SHP77 (cell line): Measurements from ENCODE around the gene PIM3.

ENCODE experiments used
- DNase-seq, 2 experiments: peaks; one replicate each; lab custom pipeline; 2025; lab: John Stamatoyannopoulos, UW

PIM3 gene

GRCh38 chr22:49955581-49956417, 4.8 kb upstream of the PIM3 start:
- DNase-seq = no peak

DNA sequence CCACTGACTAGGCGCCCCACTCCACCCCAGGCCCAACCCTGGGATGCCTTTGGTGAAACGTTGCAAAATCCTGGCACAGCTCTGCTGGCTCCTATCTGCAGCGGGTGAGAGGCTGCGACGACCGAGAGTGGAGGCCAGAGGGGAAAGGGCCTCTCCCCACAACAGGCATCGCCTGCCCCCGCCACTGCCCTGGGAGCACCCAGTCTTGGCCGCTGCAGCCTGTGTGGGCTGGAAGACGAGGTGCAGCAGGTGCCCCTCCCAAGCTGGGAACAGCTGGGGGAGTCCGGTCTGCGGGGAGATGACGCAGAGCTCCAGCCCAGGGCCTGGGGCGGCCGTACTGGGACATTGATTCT, 4.2 kb upstream of the PIM3 start:
- DNase-seq = no peak

- DNase-seq = no peak
Observed at GRCh38 chr22:49956914-49957825, 3.4 kb upstream of the PIM3 start.

DNA sequence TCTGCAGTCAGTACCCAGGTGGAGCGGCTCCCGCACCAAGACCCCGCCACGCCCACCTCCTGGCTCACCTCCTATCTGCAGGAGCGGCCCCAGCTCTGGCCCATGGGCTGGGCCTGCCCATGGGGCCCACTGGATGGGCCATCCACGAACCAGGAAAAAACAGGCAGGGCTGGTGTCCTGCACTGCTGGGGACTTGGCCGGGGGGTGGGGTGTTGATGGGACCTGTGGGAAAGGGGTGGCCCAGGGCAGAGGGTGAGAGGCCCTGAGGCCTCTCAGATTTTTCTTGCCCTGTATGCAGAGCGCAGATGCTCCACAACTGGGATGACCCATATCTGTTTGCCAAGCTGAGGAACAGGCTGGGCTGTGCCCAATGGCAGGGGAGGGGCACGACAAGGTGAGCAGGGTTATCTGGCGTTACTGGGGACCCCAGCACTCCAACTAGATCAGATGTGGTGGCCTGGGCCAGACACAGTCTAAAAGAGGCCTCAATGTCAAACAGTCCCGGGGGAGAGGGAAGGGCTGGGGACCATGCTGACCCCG, 2.7 kb upstream of the PIM3 start:
- no peak for DNase-seq

GRCh38 chr22:49958366-49958921, 2.1 kb upstream of the PIM3 start:
- DNase-seq = no peak

DNA sequence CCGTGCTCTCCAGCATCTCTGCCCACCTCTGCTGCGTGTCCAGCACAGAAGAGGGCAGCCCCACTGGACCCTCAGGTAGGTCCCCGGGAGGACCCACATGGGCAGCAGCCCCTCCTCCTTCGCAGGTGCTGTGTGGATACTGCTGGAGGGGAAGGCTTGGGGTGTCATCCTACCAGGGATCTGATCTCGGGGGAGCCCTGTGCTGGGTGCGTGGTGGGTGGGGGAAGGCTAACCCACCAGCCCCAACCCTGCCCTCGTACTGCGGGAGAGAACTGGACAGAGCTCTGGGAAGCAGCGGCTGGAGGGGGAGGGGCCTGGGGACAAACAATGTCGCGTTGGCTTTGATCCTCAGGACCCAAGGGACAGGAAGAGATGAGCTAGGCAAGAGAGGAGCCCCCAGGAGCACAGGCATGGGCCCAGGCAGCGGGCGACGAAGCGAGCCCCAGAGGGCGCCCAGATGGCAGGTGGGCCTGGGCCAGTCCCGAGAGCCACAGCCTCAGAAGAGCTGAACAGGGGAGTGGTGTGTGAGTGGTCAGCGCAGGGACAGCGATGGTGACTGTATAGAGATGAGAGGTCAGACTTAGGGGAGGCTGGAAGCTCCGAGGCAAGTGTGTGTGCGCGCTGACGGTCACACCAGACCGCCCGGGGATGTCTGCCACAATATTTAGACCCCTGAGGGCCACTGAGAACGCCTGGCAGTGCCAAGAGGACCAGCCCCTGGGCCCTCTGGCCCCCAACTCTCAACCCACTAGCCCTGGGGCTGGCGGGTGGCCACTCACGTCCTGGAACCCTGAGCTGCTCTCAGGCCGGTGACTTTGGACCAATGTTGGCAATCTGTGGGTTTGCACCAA, 1.4 kb upstream of the PIM3 start:
- no peak for DNase-seq

GRCh38 chr22:49959782-49960158, 802 bp upstream of the PIM3 start:
- no peak for DNase-seq

DNA sequence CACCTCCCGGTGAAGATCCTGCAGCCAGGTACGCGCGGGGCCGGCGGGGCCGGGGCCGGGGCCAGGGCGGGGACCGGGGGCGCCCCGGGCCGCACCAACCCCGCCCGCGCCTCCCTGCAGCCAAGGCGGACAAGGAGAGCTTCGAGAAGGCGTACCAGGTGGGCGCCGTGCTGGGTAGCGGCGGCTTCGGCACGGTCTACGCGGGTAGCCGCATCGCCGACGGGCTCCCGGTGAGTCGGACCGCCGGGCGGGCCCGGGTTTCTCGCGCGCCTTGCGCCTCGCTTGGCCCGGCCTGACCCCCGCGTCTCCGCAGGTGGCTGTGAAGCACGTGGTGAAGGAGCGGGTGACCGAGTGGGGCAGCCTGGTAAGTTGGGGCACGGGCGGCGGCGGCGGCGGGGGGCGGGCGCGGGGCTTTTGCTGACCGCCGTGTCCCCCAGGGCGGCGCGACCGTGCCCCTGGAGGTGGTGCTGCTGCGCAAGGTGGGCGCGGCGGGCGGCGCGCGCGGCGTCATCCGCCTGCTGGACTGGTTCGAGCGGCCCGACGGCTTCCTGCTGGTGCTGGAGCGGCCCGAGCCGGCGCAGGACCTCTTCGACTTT, 531 bp downstream of the PIM3 start:
- no peak for DNase-seq

DNA sequence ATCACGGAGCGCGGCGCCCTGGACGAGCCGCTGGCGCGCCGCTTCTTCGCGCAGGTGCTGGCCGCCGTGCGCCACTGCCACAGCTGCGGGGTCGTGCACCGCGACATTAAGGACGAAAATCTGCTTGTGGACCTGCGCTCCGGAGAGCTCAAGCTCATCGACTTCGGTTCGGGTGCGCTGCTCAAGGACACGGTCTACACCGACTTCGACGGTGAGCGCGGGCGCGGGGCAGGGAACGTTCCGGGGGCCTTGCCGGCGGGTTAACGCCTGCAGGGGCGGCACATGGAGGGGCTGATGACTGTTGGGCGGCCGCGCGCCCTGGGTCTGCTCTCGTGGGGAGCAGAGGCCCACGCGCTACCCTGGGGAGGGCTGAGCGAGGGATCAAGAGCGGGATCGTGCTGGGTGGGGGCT, 1.0 kb downstream of the PIM3 start:
- peak in 1 of 2 experiments; percentile 33 for DNase-seq

GRCh38 chr22:49962012-49962750, 1.6 kb downstream of the PIM3 start:
- peak; percentile 40 to 64 for DNase-seq

- DNase-seq = no peak
Observed at GRCh38 chr22:49962751-49963646, 2.4 kb downstream of the PIM3 start.

DNA sequence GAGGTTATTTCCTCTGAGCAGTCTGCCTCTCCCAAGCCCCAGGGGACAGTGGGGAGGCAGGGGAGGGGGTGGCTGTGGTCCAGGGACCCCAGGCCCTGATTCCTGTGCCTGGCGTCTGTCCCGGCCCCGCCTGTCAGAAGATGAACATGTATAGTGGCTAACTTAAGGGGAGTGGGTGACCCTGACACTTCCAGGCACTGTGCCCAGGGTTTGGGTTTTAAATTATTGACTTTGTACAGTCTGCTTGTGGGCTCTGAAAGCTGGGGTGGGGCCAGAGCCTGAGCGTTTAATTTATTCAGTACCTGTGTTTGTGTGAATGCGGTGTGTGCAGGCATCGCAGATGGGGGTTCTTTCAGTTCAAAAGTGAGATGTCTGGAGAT, 3.1 kb downstream of the PIM3 start:
- DNase-seq = no peak

DNA sequence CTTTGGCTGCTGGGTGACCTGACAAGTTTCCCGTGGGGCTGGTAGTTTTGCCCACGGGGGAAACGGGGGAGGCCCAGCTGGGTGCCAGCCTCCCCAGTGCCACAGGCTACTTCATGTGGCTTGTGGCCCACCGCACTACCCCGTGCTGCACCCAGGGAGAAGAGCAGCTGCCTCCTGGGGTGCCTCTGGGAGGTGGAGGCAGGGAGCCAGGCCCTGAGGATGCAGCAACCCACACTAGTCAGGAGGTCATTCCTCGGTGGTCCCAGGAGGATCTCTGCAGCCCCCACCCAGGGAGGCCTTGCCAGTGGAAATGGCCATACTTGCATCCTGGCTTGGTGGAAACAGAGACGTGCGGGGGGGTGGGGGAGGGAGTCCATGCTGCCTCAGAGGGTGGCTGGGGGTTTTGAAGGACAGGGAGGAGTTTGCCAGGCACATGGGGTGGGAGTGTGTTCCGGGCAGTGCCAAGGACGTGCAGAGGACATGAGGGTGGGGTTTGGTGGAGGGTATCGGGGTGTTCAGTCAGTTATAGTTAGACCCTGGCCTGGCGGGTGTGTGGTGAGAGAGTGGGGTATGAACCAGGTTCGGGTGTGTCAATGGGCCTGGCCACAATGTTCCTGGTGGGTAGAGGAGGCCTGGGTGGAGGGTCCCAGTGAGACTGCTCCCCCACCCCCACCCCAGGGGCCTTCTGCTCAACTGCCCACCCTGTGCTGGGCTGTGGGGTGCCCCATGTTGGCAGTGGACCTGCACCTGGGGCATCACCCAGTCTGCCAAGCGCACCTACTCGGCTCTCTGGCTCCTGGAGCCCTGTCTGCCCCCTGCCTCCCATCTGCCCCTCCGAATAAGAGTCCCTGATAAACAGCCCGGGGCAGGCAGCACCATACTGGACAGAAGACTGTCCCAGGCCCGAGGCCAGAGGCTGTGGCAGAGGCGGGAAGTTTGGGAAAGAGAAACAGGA, 3.8 kb downstream of the PIM3 start:
- DNase-seq = no peak

DNA sequence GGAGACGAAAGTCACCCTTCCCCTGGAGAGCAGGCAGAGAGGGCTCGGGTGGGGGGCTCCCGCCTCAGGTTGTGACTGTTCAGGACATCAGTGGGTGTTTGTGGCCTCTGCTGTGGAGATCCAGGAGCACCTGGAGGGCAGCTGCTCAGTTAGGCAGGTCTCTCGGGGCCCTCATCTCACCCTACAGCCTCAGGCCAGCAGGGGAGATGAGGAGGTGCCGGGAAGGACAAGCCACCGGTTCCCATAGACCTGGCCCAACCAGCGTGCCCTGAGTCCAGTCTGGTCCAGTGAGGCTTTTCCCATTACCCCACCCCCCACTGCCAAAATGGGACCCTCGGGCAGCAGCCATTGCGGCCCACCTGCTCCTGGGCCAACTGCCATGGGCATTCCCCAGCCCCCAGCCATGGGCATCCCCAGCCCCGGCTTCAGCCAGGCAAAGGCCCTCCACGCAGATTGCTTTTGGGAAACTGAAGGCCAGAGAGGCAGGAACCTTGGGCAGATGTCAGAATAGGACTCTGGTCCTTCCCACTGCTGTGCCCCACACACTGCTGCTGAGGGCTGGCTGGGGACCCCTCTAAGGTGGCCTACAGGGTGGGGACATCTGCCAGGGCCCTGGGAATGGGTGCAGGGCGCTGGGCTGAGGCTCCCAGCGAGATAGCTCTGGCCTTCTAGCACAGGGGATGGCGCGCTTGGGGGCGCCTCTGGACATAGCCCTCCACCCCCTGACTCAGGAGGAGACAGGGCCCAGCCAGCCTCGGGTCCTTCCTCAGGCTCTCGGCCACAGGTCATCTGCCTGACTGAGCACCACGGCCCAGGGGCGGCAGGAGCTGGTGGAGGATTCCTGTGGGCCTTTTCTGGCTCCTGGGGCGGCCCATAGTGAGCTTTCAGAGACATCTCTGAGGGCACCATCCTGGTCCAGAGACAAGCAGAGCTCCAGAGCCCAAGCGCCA, 4.8 kb downstream of the PIM3 start:
- DNase-seq = no peak

- DNase-seq = no peak
Observed at GRCh38 chr22:49966041-49966773, 5.6 kb downstream of the PIM3 start.
